DND-41 (cell line): ENCODE data around the gene PXMP4.

Source experiments
- ATAC-seq: fragments of 200-7000 bp; cut with Tn5 transposase; 3 replicates; pipeline ENCODE4 v1.9.1; 2021; ENCODE audit warnings: low read depth; ENCODE audit not compliant: insufficient read depth
- DNase-seq: peaks from one replicate; pipeline ENCODE4 v3.0.0-alpha.2; 2020
- H2AFZ ChIP-seq: 2 replicates; pipeline ENCODE4 v1.6.0; 2012; ENCODE audit warnings: low read depth, low read length
- H3K27ac ChIP-seq: 2 replicates; pipeline ENCODE4 v1.5.1; 2012; ENCODE audit warnings: low read length, inconsistent platforms
- H3K27me3 ChIP-seq: fragments of 200-600 bp; sonication (generic); 2 replicates; pipeline ENCODE4 v1.6.0; 2012; ENCODE audit warnings: low read length, mild to moderate bottlenecking, inconsistent platforms; ENCODE audit not compliant: insufficient read depth, poor library complexity
- H3K36me3 ChIP-seq: 2 replicates; pipeline ENCODE4 v1.5.1; 2012; ENCODE audit warnings: low read length, inconsistent platforms; ENCODE audit not compliant: insufficient read depth
- H3K4me1 ChIP-seq: 2 replicates; pipeline ENCODE4 v1.5.1; 2012; ENCODE audit warnings: mild to moderate bottlenecking, low read length; ENCODE audit not compliant: insufficient read depth
- H3K4me2 ChIP-seq: 2 replicates; pipeline ENCODE4 v1.6.0; 2012; ENCODE audit warnings: mild to moderate bottlenecking, moderate library complexity, low read length, inconsistent platforms; ENCODE audit not compliant: insufficient read depth
- H3K4me3 ChIP-seq, 2 experiments: fragments of 200-600 bp in 1 of 2; shearing (Covaris generic) in 1 of 2; 2 replicates each; pipeline ENCODE4 v1.5.1; 2012 to 2016; ENCODE audit warnings: inconsistent platforms in 2 of 2, low read length in 2 of 2, mild to moderate bottlenecking in 2 of 2, low read depth in 1 of 2, moderate library complexity in 1 of 2
- H3K79me2 ChIP-seq: 2 replicates; pipeline ENCODE4 v1.6.0; 2012; ENCODE audit warnings: low read length, inconsistent platforms; ENCODE audit not compliant: insufficient read depth
- H3K9ac ChIP-seq: 2 replicates; pipeline ENCODE4 v1.6.0; 2012; ENCODE audit warnings: low read depth, mild to moderate bottlenecking, inconsistent platforms, low read length, moderate library complexity
- H3K9me3 ChIP-seq: 2 replicates; pipeline ENCODE4 v1.5.1; 2012; ENCODE audit warnings: low read length, moderate library complexity, mild to moderate bottlenecking, inconsistent platforms; ENCODE audit not compliant: insufficient read depth, severe bottlenecking
- H4K20me1 ChIP-seq: 2 replicates; pipeline ENCODE4 v1.6.0; 2012; ENCODE audit warnings: low read length; ENCODE audit not compliant: insufficient read depth
- CTCF ChIP-seq: IDR thresholded peaks from 2 replicates; pipeline ENCODE4 v1.5.1; 2012; ENCODE audit warnings: borderline replicate concordance, low read length, moderate library complexity, mild to moderate bottlenecking; ENCODE audit not compliant: poor library complexity, severe bottlenecking; ENCODE audit errors: extremely low read depth
- EZH2 ChIP-seq: IDR thresholded peaks from 3 replicates; pipeline ENCODE4 v1.6.1; 2012; ENCODE audit warnings: borderline replicate concordance, low read depth, mild to moderate bottlenecking, moderate library complexity, low read length, inconsistent platforms; ENCODE audit not compliant: severe bottlenecking

PXMP4 gene

GRCh38 chr20:33681288-33681687 lies 38.8 kb downstream of the PXMP4 start:
- Histone ChIP-seq H3K27me3 (no peaks in the 10 kb centered on the region), H4K20me1 (peaks cover 92% of the 10 kb centered on the region), H3K9ac (no peak overlapping the region), H3K4me1 (peaks cover 32% of the 10 kb centered on the region), H3K27ac (0 out of 2 replicates have a peak overlapping the region, but pooled peaks have one; percentile 5), H3K4me3 (no peak overlapping the region), H3K9me3 (no peaks in the 10 kb centered on the region), H3K79me2 (peaks cover 68% of the 10 kb centered on the region), H3K4me2 (no peak overlapping the region), H3K36me3 (peaks cover 90% of the 10 kb centered on the region), H2AFZ (no peak overlapping the region)
- no peak for DNase-seq
- no peak for TF ChIP-seq CTCF
- no peak for TF ChIP-seq EZH2
- ATAC-seq, result no peak

- H3K4me3 ChIP-seq, result no peak overlapping the region
- H3K27me3 ChIP-seq, result no peaks in the 10 kb centered on the region
- H2AFZ ChIP-seq, result no peak overlapping the region
- no peak overlapping the region for H3K4me2 ChIP-seq
- no peak for ATAC-seq
- H3K79me2 ChIP-seq, result peaks cover 64% of the 10 kb centered on the region
- H3K27ac ChIP-seq, result no peak overlapping the region
- H3K9ac ChIP-seq, result no peak overlapping the region
- peaks cover 96% of the 10 kb centered on the region for H3K36me3 ChIP-seq
- DNase-seq, result no peak
- TF ChIP-seq CTCF (no peak), EZH2 (no peak)
- H4K20me1 ChIP-seq, result peaks cover 98% of the 10 kb centered on the region
- peaks cover 32% of the 10 kb centered on the region for H3K4me1 ChIP-seq
- H3K9me3 ChIP-seq, result no peaks in the 10 kb centered on the region
Measured at GRCh38 chr20:33680686-33681085, 39.4 kb downstream of the PXMP4 start.

- ATAC-seq (no peak), DNase-seq (no peak)
- Histone ChIP-seq H3K27ac (no peak overlapping the region), H4K20me1 (peaks cover 98% of the 10 kb centered on the region), H3K79me2 (peaks cover 56% of the 10 kb centered on the region), H2AFZ (no peak overlapping the region), H3K27me3 (no peaks in the 10 kb centered on the region), H3K36me3 (peaks cover 90% of the 10 kb centered on the region), H3K4me2 (no peak overlapping the region), H3K9me3 (no peaks in the 10 kb centered on the region), H3K4me1 (peaks cover 31% of the 10 kb centered on the region), H3K4me3 (no peak overlapping the region), H3K9ac (no peak overlapping the region)
- TF ChIP-seq EZH2 (no peak), CTCF (no peak)
Measured at GRCh38 chr20:33679758-33680485, 40.2 kb downstream of the PXMP4 start.
